Prostate gland (tissue), 2 donors: Measurements from ENCODE around the gene SIGLEC11.

Source experiments
- CTCF ChIP-seq, 4 experiments: fragments of 200-600 bp in 2 of 4; fragments of 450-650 bp in 2 of 4; sonication (generic) in 2 of 4; IDR thresholded peaks; 1 replicate in 3 of 4; 2 replicates in 1 of 4; pipeline ENCODE4 v1.5.1; 2016 to 2019; ENCODE audit warnings: antibody characterized with exemption in 4 of 4, mild to moderate bottlenecking in 2 of 4, moderate library complexity in 2 of 4
- POLR2A ChIP-seq: fragments of 450-650 bp; IDR thresholded peaks from one replicate; pipeline ENCODE4 v1.6.1; 2016; ENCODE audit warnings: antibody characterized with exemption, mild to moderate bottlenecking
- POLR2AphosphoS5 ChIP-seq: sonication (generic); formaldehyde crosslinking; IDR thresholded peaks from one replicate; pipeline ENCODE4 v1.6.1; 2017; ENCODE audit warnings: antibody characterized with exemption

GRCh38 chr19:49954933-49955332 lies 6.0 kb downstream of the SIGLEC11 start:
- no peak for TF ChIP-seq CTCF (IDR thresholded peaks at IDR 0.05)
- no peak for TF ChIP-seq POLR2AphosphoS5
- no peak for TF ChIP-seq POLR2A
